Neural progenitor cell (in vitro differentiated cells): ENCODE data around the gene GAS2L1.

Source experiments
- CTCF ChIP-seq: fragments of 200-600 bp; sonication (generic); IDR thresholded peaks from 2 replicates; pipeline ENCODE4 v1.5.1; 2017; ENCODE audit warnings: antibody characterized with exemption, mild to moderate bottlenecking
- EZH2phosphoT487 ChIP-seq: fragments of 200-600 bp; sonication (generic); IDR thresholded peaks from 2 replicates; pipeline ENCODE4 v1.6.1; 2017; ENCODE audit warnings: antibody characterized with exemption

DNA sequence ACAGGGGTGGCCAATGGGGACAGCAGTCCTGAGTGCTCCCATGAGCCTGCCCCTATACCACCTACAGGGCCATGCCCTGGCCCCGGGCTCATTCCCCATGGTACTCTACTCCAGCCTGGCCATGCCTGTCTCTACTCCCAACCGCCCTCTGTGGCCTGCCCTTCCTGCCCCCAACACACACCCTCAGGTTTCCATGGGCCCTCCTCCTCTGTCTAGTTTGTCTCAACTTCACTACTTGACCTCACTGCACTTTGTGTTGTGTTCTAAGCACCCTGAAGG is 35.3 kb downstream of the GAS2L1 start:
- TF ChIP-seq CTCF (no peak), EZH2phosphoT487 (no peak)
